NCI-H1694 treated with DMSO at 0.1 percent for 48 hours (cell line): ENCODE results near the gene BRME1.

ENCODE experiments used
- DNase-seq: peaks from one replicate; lab custom pipeline; 2025; lab: John Stamatoyannopoulos, UW

BRME1 gene

DNA sequence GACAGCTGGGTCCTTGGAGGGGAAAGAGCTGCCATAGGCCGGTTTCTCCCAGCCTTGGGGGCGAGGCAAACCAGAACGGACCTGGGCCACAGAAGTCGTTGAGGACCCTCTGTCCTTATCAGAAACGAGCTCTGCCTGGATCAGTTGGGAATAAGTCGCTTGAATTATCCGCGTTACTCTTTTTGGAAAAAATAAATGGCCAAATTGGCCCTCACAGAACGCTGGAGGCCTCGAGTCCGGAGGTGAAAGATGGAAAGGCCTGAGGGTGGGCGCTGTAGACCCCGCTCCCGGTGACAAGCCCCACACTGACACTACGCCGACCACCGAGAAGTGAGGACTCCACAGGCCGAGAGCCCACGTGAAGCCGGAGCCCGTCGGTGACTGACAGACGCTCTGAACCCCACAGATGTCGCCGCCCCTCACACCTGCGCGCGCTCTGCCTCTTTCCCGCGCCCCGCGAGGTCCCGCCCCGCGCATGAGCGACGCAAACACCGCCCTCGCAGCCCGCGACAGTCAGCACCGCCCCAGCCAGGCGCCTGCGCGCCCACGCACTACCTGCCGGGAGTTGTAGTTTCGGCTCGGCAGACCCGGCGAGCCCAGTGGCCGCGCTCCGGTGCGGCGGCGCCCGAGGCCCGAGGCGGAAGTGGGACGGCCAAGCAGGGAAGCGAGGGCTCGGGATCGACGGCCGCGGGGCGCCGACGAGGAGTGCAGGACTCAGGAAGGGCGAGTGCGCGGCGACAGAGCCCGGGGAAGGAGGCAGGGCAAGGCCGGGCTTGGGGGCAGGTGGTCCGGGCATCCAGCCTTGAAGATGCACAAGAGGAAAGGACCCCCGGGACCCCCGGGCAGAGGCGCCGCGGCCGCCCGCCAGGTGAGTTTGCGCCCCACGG lies at the start of gene BRME1, which contains the start of gene CC2D1A:
Gene BRME1 (minus strand): TSS at position 484 of the 887 bp plus-strand sequence. CDS start 1,225 bp downstream, outside the sequence.
Gene CC2D1A (plus strand): TSS at position 568 of the 887 bp plus-strand sequence. CDS start 241 bp downstream, at position 809.
- DNase-seq, result peak; percentile 62

DNA sequence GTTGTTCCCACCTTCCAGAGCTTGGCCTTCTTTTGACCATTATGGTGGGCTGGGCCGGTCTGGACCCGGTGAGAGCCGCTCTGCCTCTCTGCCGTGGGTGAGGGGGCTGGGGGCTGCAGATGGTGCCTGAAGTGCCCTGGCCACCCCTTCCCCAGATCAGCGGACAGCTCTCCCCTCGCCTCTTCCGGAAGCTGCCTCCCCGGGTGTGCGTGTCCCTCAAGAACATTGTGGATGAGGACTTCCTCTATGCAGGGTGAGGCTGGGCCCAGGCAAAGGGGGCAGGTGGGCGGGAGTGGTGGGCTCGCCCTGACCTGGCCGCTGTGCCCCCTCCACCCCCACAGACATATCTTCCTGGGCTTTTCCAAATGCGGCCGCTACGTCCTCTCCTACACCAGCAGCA lies 48.3 kb upstream of the BRME1 start:
- DNase-seq, result no peak

DNA sequence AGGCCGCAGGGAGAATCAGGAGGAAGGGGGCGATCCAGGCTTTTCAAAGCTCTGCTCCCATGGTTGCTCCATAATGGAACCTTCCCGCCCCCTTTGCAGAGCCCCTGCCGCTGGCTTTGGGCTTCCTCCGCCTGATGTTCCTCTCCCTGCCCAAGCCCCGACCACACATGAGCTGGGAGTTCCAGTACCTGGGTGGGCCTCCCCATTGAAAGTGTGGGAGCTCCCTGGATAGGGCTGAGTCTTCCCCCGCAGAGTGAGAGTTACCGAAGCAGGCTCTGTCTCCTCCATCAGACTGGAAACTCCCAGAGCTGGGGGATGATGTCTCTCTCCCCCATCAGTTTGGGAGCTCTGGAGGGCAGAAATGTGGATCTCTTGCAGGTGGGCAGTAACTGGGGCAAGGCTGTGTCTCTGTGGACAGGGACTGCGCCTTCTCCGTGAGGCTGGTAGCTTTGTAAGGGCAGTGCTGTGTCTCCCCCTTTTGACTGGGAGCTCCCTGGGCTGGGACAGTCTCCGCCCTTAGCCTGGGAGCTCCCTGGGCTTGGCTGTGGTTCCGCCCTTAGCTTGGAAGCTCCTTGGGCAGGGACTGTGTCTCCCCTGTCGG lies 47.1 kb upstream of the BRME1 start:
- peak; percentile 29 for DNase-seq

DNA sequence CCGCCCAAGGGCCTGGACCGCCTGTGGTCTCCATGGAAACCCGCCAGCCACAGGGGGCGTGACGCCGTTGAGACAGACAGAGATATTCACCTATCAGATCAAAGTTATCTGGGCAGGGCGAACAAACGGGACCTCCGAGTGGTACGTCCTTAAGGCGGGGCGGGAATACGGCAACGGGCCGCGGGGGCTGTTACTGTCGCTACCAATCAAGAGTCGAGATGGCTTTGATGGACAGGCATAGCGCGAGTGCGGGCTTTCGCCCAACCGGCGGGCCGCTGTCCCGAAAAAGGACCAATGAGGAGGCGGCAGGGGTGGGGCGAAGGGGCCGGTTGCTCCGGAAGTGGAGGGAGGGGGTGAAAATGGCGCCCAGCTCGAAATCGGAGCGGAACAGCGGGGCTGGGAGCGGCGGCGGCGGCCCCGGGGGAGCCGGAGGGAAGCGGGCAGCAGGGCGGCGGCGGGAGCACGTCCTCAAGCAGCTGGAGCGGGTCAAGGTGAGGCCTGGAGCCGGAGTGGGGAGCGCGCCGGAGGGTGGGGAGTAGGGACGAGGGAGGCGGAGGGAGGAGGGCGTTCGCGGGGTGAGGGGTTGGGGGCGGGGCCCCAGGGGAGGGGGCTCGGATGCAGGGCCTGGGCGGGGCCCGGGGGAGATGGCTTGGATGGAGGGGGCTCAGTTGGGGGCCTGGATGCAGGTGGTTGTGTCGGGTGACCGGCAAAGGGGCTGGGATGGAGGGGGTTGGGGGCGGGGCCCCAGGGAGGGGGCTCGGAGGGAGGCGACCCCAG lies 46.4 kb upstream of the BRME1 start, which contains the start of gene DCAF15:
Gene DCAF15 (plus strand): TSS at position 356 of the 777 bp plus-strand sequence. CDS start 4 bp downstream, at position 360.
- peak; percentile 98 for DNase-seq

DNA sequence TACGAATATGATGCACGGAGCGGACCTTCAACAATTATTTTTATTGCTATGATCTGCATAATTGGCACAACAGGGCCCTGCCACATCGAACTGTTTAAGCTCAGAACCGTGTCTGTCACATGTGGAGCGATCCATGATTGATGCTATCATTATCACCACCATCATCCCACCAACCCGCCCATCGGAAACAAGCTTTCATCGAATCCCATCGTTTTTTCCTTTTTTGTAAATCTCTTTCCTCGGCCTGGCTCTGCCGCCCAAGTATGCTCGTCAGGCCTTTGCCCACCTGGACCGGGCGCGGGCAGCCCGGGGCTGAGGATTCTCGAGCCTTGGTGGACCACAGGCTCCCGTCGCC lies 45.9 kb upstream of the BRME1 start:
- peak; percentile 49 for DNase-seq

DNA sequence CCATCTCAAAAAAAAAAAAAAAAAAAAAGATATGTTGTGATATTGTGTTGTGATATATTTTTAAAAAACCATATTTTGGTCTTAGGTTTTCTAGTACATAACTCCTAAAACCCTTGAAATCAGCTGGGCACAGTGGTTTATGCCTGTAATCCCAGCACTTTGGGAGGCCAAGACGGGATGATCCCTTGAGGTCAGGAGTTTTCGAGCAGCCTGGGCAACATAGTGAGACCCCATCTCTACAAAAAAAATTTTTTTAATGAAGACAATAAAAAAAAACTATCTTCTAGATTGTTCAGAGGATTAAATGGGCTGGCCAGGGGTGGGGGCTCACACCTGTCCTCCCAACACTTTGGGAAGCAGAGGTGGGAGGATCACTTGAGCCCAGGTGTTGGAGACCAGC lies 45.1 kb upstream of the BRME1 start:
- no peak for DNase-seq

DNA sequence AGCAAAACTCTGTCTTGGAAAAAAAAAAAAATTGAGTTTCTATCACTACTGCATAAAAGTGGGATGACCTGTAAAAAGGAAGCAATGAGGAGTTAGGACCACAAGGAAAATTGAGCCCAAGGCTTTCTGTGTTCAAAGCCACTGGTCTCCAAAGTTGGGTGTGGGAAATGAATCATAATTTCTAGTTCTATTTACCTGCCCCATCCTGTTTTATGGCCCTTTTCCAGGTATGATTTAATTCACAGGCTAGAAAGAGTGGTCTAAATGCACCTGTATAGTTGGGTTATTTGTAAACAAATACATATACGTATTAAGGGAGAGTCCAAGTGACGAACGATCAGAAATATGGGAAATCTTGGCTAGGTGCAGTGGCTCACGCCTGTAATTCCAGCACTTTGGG lies 40.5 kb upstream of the BRME1 start:
- DNase-seq, result no peak

DNA sequence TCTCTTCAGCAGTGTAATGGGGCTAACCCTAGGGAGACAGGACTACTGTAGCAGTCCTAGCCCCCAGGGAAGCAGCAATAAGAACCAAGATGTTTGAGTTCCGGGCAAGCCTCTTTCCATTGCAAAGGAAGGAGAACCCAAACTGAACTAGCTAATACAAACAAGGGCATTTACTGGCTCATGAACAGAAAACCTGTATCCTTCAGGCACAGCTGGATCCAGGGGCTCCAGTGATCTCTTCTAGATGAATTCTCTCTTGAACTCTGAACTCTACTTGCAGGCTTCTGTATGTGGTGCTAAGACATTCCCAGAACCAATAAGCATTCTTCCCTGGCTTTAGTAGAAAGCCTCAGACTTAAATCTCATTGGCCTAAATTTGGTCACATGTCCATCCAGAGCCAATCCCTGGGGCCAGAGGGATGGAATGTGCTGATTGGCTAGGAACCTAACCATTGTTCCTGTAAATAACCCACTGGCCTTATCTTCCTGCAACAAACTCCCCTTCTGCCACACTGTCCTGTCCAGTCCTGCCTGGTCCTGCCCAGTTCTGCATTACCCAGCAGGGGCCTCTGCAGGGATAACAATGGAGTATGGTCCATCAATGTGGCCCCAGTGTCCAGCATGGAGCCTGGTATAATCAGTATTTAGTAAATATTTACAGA lies 36.2 kb upstream of the BRME1 start:
- no peak for DNase-seq

DNA sequence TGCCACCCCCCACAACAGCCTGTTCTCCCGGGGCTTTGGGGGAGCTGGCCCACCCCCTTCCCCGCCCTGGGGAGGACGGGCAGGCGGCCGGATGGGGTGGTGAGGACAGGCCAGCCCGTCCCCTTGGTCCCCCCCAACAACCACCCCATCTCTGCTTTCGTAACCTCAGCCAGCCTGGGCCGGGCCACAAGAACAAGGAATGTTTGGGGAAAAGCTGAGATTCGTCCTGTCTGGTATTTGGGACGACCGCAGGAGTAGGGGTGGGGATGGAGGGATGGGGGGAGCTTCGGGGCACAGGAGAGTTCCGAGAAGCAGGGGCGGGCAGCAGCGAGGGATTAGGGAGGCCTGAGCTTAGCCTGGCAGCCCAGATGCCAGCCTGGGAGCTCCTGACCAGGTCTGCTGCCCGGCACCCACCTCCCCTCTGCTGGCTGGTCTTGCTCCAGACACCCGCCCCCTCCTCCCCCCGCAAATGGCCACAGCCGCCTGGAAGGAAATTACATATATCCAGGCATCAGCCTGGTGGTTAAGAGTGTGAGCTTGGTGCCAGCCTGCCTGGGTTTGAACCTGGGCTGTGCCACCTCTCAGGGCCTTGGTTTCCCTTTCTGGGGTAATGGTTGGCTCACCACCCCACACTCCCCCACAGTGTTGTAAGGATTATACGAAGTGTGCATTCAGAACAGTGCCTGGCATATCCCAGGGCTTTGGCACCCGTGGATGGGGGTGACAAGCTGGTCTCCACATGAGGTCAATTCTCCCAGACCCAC lies 32.6 kb upstream of the BRME1 start, which contains the start of gene PODNL1:
Gene PODNL1 (minus strand): TSS at position 117 of the 764 bp plus-strand sequence. CDS start 236 bp downstream, outside the sequence.
- no peak for DNase-seq

DNA sequence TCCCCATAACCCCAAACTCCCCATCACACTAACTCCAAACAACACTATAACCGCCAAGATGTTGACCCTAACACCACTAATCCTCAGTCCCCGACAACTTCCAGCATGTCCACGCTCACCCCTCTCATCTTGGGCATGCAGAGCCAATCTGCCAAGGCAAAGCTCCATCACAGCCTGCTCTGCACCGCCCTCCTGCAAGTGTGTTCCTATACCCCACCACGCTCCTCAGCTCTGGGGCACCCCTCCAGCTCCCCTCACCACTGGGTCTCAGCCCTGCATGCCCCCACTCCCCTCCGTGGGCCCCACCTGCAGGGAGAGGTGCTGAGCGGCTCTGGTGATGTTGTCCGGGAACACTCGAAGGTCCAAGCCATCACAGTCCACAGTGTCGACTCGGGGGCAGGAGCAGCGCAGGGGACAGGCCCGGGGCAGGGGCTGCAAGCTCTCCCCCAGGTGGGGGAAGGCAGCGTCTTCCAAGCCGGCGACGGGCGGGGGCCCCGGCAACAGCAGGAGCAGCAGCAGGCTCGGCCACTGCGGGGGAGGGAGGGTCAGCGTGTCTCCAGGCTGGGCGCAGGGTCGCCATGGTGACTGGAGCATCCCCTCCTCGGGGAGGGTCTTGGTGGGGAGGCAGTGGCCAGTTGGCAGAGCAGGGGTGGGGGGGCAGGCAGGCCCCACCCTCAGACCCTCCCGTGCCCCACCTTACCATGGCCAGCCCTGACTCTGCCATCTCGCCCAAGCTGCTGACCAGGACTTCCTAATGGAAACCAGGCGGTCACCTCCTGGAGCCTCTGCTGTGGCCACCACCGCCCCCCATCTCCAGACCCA lies 31.8 kb upstream of the BRME1 start:
- no peak for DNase-seq

DNA sequence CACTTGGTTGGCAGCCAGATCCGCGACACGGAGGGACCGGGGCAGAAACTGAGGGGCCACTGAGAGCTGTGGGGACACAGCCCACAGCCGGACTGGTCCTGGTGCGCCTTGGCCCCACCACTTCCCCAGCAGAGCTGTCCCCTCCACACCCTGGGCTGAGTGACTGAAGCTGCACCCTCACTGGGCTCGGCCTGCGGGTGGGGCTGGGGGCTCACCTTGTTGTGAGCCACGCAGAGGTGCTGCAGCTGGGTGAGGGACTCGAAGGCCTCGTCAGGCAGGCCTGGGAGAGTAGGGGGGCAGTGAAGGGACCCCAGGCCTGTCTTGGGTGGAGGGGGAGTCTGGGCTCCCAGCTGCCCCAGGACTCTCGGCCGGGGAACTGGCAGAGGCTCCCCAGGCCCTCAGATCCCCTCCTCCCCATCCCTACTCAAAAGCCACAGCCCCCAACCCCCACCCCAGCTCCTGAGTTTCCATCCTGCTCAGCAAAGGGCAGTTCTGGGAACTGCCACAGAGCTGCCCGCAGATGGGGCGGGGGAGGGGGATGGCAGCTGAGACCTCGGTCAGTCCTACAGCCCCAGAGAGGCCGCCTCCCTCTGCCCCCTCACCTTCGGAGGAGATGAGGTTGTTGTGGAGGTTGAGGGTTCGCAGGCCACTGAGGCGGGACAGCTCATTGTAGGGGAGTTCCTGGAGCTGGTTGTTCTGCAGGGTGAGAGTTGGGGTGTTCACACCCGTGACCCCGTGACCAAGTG lies 30.0 kb upstream of the BRME1 start:
- no peak for DNase-seq

DNA sequence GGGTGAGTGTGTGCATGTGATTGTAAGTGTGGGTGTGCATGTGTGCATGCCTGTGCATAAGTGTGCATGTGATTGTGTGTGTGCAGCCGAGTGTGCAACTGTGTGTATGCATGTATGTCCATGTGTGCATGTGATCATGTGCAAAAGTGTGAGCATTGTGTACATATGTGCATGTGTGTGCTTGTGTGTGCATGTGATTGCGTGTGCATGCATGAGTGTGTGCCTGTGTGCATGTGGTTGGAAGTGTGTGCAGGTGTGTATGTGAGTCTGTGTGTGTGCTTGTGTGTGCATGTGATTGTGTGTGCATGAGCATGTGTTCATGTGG lies 28.8 kb upstream of the BRME1 start:
- DNase-seq, result no peak

DNA sequence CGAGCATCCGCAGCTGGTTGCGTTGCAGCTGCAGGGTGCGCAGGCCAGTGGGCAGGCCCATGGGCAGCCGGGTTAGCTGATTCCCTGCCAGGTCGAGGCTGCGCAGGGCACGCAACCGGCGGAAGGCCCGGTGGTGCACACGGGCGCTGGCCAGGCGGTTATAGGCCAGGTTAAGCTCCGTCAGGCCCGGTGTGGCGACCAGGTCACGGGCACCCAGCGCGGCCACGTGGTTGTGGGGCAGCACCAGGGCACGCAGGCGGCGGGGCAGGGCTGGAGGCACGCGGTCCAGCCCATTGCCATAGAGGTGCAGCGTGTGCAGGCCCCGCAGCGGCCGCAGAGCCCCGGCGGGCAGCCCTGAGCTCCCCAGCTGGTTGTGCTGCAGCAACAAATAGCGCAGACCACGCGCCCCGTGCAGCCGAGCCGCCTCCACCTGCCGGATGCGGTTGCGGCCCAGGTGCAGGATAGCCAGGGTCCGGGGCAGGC lies 27.0 kb upstream of the BRME1 start:
- no peak for DNase-seq

DNA sequence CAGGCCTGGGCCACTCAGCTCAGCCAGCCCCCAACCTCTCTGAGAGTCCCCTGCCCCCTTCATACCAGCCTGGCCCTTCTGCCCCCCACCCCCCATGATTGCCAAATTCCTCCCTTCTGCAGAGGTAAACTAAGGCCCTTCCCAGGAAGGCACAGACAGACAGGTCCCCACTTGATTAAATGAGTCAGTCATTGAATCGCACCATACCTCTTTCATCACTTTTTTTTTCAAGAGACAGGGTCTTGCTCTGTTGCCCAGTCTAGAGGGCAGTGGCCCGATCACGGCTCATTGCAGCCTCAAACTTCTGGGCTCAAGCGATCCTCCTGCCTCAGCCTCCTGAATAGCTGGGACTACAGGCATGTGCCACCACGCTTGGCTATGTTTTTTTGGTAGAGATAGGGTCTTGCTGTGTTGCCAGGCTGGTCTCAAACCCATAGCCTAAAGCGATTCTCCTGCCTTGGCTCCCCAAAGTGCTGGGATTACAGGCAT lies 26.3 kb upstream of the BRME1 start:
- no peak for DNase-seq

DNA sequence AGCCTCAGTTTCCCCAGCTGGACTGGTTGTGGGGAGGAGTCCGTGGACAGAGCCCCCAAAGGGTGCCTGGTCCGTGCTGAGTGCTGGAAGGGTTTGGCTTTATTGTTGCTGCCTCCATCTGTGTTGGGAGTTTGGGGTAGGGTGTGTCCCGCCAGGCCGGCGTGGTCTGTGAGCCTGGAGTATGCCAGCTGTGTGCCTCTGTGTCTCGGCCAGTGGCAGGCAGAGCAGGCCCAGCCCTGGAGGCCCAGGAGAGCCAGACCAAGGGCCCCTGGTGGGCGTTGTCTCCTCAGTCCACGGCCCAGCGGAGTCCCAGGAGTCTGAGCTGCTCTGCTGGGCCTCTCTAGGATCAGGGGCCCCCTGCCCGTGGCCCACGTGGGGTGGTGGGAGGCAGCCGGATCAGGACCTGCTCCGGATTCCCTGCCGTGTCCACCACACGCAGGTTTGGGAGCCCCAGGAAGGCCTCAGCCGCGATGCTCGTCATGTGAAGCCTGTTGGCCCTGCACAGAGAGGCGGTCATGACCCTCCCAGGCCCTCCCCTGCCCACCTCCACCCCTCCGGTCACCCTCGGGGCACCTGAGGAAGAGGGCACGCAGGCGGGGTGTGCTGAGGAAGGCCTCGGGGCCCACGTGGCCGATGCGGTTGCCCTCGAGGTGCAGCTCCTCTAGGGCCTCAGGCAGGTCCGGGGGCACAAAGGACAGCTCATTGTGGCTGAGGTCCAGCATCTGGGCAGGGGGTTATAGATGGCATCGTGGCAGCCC lies 25.7 kb upstream of the BRME1 start:
- no peak for DNase-seq

DNA sequence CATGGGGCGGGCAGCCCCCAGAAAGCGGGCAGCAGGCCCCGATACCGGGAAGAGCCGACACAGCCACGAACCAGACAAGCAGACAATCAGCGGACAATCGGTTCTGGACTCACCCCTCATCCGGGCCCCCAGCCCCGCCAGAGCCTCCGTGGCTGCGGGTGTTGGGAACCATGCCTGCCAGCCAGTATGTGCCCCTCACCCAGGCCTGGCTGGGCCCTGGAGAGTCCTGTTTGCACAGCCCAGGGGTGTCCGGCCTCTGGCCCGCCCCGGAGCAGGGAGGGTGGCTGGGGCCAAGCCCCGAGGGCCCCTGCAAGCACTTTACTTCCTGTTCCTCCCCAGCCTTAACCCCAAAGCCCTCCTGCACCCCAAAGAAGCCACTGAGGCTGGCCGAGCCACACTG lies 24.5 kb upstream of the BRME1 start:
- no peak for DNase-seq

DNA sequence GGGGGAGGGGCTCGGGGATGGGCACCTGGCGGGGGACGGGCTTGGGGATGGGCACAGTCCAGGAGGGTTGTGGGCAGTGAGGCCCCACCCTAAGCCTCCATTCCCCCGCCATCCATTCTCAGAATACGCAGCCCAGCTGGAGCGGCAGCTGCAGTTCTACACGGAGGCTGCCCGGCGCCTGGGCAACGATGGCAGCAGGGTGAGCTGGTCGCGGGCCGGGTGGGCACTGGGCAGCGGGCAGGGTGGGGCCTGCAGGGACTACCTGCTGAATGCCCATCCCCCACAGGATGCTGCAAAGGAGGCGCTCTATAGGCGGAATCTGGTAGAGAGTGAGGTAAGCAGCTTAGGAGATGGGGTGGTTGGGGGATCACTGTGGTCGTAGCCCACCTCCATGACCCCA lies 24.0 kb upstream of the BRME1 start:
- DNase-seq, result no peak

DNA sequence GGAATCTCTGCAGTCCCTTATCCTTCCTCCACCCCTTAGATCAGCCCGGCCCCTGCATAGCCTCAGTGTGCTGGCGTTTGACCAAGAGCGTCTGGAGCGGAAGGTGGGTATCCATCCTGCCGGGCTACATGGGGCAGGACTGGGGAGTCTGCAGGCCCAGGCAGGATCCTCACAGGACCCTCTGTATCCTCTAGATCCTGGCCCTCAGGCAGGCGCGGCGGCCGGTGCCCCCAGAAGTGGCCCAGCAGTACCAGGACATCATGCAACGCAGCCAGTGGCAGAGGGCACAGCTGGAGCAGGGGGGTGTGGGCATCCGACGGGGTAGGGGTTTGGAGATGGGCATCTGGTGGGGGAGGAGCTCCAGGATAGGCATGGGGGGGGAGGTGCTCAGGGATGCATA lies 23.4 kb upstream of the BRME1 start:
- no peak for DNase-seq

DNA sequence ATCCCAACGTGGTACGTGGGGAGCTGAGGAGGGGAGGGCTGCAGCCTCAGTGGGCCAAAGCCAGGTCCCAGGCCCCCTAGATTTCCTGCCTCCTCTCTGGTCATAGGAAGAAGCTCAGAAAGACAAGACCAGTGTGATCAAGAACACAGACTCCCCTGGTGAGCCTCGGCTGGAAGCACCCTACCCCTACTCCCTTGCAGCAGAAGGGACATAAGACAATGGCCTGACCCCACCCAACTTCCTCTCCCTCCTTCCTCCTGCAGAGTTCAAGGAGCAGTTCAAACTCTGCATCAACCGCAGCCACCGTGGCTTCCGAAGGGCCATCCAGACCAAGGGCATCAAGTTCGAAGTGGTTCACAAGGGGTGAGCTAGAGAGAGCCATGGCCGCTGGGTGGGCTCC lies 20.8 kb upstream of the BRME1 start:
- no peak for DNase-seq
